PC-3 (cell line): Measurements from ENCODE around the gene CERS2.

Source experiments
- CTCF ChIP-seq: fragments of 300-600 bp; sonication (generic); conservative IDR thresholded peaks from 2 replicates; pipeline ENCODE4 v1.5.1; 2017; ENCODE audit warnings: antibody characterized with exemption, low read depth, mild to moderate bottlenecking, low read length
- EZH2phosphoT487 ChIP-seq: fragments of 300-600 bp; sonication (generic); IDR thresholded peaks from 2 replicates; pipeline ENCODE4 v1.6.1; 2018; ENCODE audit warnings: mild to moderate bottlenecking, antibody characterized with exemption, low read length, borderline replicate concordance

GRCh38 chr1:150981177-150981804 is 6.7 kb upstream of the CERS2 start:
- TF ChIP-seq CTCF = no peak
- TF ChIP-seq EZH2phosphoT487 = no peak
